Prostate gland (tissue), 2 donors: Measurements from ENCODE around the gene PAQR8.

ENCODE experiments used
- CTCF ChIP-seq, 4 experiments: fragments of 200-600 bp in 2 of 4; fragments of 450-650 bp in 2 of 4; sonication (generic) in 2 of 4; IDR thresholded peaks; 1 replicate in 3 of 4; 2 replicates in 1 of 4; pipeline ENCODE4 v1.5.1; 2016 to 2019; ENCODE audit warnings: antibody characterized with exemption in 4 of 4, mild to moderate bottlenecking in 2 of 4, moderate library complexity in 2 of 4
- POLR2A ChIP-seq: fragments of 450-650 bp; IDR thresholded peaks from one replicate; pipeline ENCODE4 v1.6.1; 2016; ENCODE audit warnings: antibody characterized with exemption, mild to moderate bottlenecking
- POLR2AphosphoS5 ChIP-seq: sonication (generic); formaldehyde crosslinking; IDR thresholded peaks from one replicate; pipeline ENCODE4 v1.6.1; 2017; ENCODE audit warnings: antibody characterized with exemption

- TF ChIP-seq CTCF (IDR thresholded peaks at IDR 0.05) (no peak), POLR2AphosphoS5 (no peak), POLR2A (no peak)
Observed at GRCh38 chr6:52360601-52361413, 1.1 kb upstream of the PAQR8 start.
